H1 (cell line): Measurements from ENCODE around the gene UFC1. TPM values are rescaled to one million over a fixed set of nuclear protein-coding genes. Genes with fewer than 3 reads are reported as not detected.

Experiments used
- CEBPB ChIP-seq: IDR thresholded peaks from 2 replicates; pipeline ENCODE4 v1.6.1; 2012; ENCODE audit warnings: low read depth, low read length
- PHF8 ChIP-seq: fragments of 200-600 bp; sonication (generic); conservative IDR thresholded peaks from 2 replicates; pipeline ENCODE4 v1.7.1; 2012; ENCODE audit warnings: low read depth, mild to moderate bottlenecking, inconsistent platforms, low read length, moderate library complexity
- RAD21 ChIP-seq, 2 experiments: IDR thresholded peaks in 1 of 2; conservative IDR thresholded peaks in 1 of 2; 2 replicates each; pipeline ENCODE4 v1.6.1; 2011; ENCODE audit warnings: low read depth in 2 of 2, low read length in 2 of 2, improper control_type of control experiment in 1 of 2, inconsistent platforms in 1 of 2, mild to moderate bottlenecking in 1 of 2, moderate library complexity in 1 of 2
- SIN3A ChIP-seq, 2 experiments: IDR thresholded peaks in 1 of 2; conservative IDR thresholded peaks in 1 of 2; 2 replicates each; pipeline ENCODE4 v1.6.1; 2011 to 2012; ENCODE audit warnings: low read length in 2 of 2, improper control_type of control experiment in 1 of 2, low read depth in 1 of 2, mild to moderate bottlenecking in 1 of 2
- SIRT6 ChIP-seq: IDR thresholded peaks from one replicate; pipeline ENCODE4 v1.7.1; 2012; ENCODE audit warnings: low read length, inconsistent platforms
- SIX5 ChIP-seq: IDR thresholded peaks from 2 replicates; pipeline ENCODE4 v1.6.1; 2011; ENCODE audit warnings: mild to moderate bottlenecking, low read depth, low read length
- TAF7 ChIP-seq: optimal IDR thresholded peaks from 2 replicates; pipeline ENCODE3; 2011; ENCODE audit warnings: low read depth, mild to moderate bottlenecking, inconsistent platforms, low read length, moderate library complexity, borderline replicate concordance
- TBP ChIP-seq: IDR thresholded peaks from 2 replicates; pipeline ENCODE4 v1.6.1; 2011; ENCODE audit warnings: low read depth, low read length, improper control_type of control experiment
- TEAD4 ChIP-seq: IDR thresholded peaks from 2 replicates; pipeline ENCODE4 v1.6.1; 2012; ENCODE audit warnings: low read depth, low read length, inconsistent platforms, mixed read lengths
- polyA plus RNA-seq, 7 experiments: library from polyadenylated mRNA; depleted of rRNA in 3 of 7; stranded (reverse) in 5 of 7; unstranded in 2 of 7; fragments of >200 nt in 5 of 7; fragments of 200-250 nt in 2 of 7; gene quantifications; 1 replicate in 5 of 7; 2 replicates in 1 of 7; 4 replicates in 1 of 7; pipeline versions ENCODE4 v1.2.1 to v1.2.3, GENCODE V29; 2011 to 2013; ENCODE audit warnings: missing spikeins in 2 of 7, mixed read lengths in 2 of 7
- total RNA-seq: library from RNA; stranded (reverse); fragmentation: NEBNext Ultra II Directional; extraction: Animal tissue kit (Norgen Biotek cat#: 25700); gene quantifications from 2 replicates; pipeline ENCODE4 v1.2.1, GENCODE V29; 2021
- TF ChIP-seq, protein P1 (sequence below): fragments of 300-600 bp; sonication (generic); IDR thresholded peaks from 2 replicates; pipeline ENCODE4 v1.7.1; 2012; ENCODE audit warnings: low read length, moderate library complexity, mild to moderate bottlenecking, inconsistent platforms; ENCODE audit not compliant: insufficient replicate concordance

UFC1 gene
- total and polyA plus RNA-seq, 2 of the 8 experiments (the other 6 are each of a cell fraction or from before 2014, with no cell fraction given), result 67.8 to 102 TPM

DNA sequence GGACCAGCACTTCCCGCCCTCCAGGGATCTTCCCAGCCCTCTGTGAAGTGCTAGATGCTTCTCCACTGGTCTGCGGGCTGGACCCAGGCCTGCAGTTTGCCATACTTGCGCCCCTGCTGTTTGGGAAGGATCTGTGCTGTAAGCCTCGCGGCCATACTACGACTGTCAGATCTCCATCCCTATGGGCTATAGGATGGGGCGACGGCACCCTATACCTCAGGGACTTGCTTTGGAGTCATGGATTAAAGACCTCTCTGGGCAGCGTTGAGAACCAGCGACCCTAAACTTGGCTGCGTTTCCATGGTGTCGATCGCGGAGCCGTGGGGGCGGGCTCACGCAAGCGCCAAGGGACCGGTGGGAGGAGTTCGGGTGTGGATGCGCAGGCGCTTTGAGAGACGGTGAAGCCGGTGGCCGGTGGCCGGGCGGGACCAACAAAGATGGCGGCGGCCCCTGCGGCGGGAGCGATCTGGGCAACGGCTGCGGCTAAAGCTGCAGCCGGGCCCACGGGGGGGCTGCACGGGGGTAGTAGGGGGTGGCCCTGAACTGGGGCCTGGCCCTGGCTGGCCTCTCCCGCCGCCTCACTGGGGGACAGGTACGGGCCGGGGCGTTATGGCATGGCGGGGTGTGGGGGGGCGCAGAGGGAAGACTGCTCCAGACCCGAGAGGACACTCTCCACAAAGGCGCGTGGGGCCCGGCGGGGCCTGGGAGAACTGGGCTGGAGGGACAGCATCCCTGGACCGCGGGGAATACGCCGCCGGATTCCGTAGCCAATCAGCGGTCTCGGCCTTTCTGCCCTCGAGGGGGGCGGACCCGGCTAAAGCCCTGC is 5.5 kb downstream of the UFC1 start, which contains the start of gene USP21 (continued):
- TF ChIP-seq, protein P1, sequence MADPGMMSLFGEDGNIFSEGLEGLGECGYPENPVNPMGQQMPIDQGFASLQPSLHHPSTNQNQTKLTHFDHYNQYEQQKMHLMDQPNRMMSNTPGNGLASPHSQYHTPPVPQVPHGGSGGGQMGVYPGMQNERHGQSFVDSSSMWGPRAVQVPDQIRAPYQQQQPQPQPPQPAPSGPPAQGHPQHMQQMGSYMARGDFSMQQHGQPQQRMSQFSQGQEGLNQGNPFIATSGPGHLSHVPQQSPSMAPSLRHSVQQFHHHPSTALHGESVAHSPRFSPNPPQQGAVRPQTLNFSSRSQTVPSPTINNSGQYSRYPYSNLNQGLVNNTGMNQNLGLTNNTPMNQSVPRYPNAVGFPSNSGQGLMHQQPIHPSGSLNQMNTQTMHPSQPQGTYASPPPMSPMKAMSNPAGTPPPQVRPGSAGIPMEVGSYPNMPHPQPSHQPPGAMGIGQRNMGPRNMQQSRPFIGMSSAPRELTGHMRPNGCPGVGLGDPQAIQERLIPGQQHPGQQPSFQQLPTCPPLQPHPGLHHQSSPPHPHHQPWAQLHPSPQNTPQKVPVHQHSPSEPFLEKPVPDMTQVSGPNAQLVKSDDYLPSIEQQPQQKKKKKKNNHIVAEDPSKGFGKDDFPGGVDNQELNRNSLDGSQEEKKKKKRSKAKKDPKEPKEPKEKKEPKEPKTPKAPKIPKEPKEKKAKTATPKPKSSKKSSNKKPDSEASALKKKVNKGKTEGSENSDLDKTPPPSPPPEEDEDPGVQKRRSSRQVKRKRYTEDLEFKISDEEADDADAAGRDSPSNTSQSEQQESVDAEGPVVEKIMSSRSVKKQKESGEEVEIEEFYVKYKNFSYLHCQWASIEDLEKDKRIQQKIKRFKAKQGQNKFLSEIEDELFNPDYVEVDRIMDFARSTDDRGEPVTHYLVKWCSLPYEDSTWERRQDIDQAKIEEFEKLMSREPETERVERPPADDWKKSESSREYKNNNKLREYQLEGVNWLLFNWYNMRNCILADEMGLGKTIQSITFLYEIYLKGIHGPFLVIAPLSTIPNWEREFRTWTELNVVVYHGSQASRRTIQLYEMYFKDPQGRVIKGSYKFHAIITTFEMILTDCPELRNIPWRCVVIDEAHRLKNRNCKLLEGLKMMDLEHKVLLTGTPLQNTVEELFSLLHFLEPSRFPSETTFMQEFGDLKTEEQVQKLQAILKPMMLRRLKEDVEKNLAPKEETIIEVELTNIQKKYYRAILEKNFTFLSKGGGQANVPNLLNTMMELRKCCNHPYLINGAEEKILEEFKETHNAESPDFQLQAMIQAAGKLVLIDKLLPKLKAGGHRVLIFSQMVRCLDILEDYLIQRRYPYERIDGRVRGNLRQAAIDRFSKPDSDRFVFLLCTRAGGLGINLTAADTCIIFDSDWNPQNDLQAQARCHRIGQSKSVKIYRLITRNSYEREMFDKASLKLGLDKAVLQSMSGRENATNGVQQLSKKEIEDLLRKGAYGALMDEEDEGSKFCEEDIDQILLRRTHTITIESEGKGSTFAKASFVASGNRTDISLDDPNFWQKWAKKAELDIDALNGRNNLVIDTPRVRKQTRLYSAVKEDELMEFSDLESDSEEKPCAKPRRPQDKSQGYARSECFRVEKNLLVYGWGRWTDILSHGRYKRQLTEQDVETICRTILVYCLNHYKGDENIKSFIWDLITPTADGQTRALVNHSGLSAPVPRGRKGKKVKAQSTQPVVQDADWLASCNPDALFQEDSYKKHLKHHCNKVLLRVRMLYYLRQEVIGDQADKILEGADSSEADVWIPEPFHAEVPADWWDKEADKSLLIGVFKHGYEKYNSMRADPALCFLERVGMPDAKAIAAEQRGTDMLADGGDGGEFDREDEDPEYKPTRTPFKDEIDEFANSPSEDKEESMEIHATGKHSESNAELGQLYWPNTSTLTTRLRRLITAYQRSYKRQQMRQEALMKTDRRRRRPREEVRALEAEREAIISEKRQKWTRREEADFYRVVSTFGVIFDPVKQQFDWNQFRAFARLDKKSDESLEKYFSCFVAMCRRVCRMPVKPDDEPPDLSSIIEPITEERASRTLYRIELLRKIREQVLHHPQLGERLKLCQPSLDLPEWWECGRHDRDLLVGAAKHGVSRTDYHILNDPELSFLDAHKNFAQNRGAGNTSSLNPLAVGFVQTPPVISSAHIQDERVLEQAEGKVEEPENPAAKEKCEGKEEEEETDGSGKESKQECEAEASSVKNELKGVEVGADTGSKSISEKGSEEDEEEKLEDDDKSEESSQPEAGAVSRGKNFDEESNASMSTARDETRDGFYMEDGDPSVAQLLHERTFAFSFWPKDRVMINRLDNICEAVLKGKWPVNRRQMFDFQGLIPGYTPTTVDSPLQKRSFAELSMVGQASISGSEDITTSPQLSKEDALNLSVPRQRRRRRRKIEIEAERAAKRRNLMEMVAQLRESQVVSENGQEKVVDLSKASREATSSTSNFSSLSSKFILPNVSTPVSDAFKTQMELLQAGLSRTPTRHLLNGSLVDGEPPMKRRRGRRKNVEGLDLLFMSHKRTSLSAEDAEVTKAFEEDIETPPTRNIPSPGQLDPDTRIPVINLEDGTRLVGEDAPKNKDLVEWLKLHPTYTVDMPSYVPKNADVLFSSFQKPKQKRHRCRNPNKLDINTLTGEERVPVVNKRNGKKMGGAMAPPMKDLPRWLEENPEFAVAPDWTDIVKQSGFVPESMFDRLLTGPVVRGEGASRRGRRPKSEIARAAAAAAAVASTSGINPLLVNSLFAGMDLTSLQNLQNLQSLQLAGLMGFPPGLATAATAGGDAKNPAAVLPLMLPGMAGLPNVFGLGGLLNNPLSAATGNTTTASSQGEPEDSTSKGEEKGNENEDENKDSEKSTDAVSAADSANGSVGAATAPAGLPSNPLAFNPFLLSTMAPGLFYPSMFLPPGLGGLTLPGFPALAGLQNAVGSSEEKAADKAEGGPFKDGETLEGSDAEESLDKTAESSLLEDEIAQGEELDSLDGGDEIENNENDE, result no peak
- TF ChIP-seq RAD21 (IDR thresholded peaks at IDR 0.05 in 1 of 2, conservative IDR thresholded peaks at IDR 0.05 in 1 of 2; ENCODE audit: low read depth in 2 of 2, low read length in 2 of 2) (no peak), TBP (peak; percentile 78), SIRT6 (no peak), SIN3A (conservative IDR thresholded peaks at IDR 0.05 in 1 of 2, IDR thresholded peaks at IDR 0.05 in 1 of 2; ENCODE audit: low read depth in 1 of 2, low read length in 2 of 2) (peak; percentile 28 to 53; a peak in 2 of 4 replicates), TAF7 (no peak), CEBPB (no peak), PHF8 (peak; percentile 77), TEAD4 (no peak), SIX5 (0 out of 2 replicates have a peak, but pooled peaks have one; percentile 7)
